Mesenchymal stem cell (in vitro differentiated cells and primary cell): ENCODE measurements around the gene GRIN2C.

ENCODE experiments used
- DNase-seq: peaks from one replicate; pipeline ENCODE4 v3.0.0-alpha.2; 2013
- H2AFZ ChIP-seq: one replicate; pipeline ENCODE4 v1.6.1; 2013; ENCODE audit warnings: low read depth, mild to moderate bottlenecking, control low read depth, inconsistent platforms, low read length, moderate library complexity
- H2AK5ac ChIP-seq: 2 replicates; pipeline ENCODE4 v1.6.1; 2013; ENCODE audit warnings: low read length, moderate library complexity, mild to moderate bottlenecking, inconsistent platforms; ENCODE audit not compliant: severe bottlenecking
- H2BK120ac ChIP-seq: one replicate; pipeline ENCODE4 v1.6.1; 2013; ENCODE audit warnings: low read depth, mild to moderate bottlenecking, inconsistent platforms, low read length, moderate library complexity
- H2BK12ac ChIP-seq, 2 experiments: one replicate each; pipeline ENCODE4 v1.6.1; 2013; ENCODE audit warnings: inconsistent platforms in 2 of 2, low read length in 2 of 2, mild to moderate bottlenecking in 2 of 2, moderate library complexity in 2 of 2, control low read depth in 1 of 2
- H2BK15ac ChIP-seq: one replicate; pipeline ENCODE4 v1.6.1; 2013; ENCODE audit warnings: mild to moderate bottlenecking, low read depth, inconsistent platforms; ENCODE audit not compliant: poor library complexity, severe bottlenecking
- H2BK5ac ChIP-seq: 2 replicates; pipeline ENCODE4 v1.6.1; 2013; ENCODE audit warnings: low read depth, mild to moderate bottlenecking, low read length, control low read depth, inconsistent platforms; ENCODE audit not compliant: poor library complexity, severe bottlenecking
- H3K14ac ChIP-seq, 2 experiments: one replicate each; pipeline ENCODE4 v1.6.1; 2013; ENCODE audit warnings: inconsistent platforms in 2 of 2, low read length in 2 of 2, control low read depth in 1 of 2, mild to moderate bottlenecking in 1 of 2, moderate library complexity in 1 of 2
- H3K18ac ChIP-seq, 2 experiments: one replicate each; pipeline ENCODE4 v1.6.1; 2013; ENCODE audit warnings: inconsistent platforms in 2 of 2, low read length in 2 of 2, control low read depth in 1 of 2, low read depth in 1 of 2, mild to moderate bottlenecking in 1 of 2
- H3K23ac ChIP-seq, 2 experiments: one replicate each; pipeline ENCODE4 v1.6.1; 2013; ENCODE audit warnings: inconsistent platforms in 2 of 2, low read length in 2 of 2, mild to moderate bottlenecking in 2 of 2, moderate library complexity in 2 of 2, control low read depth in 1 of 2
- H3K27ac ChIP-seq: 2 replicates; pipeline ENCODE4 v1.5.1; 2013; ENCODE audit warnings: mild to moderate bottlenecking, moderate library complexity, low read length, control low read depth, inconsistent platforms; ENCODE audit not compliant: poor library complexity, severe bottlenecking
- H3K27me3 ChIP-seq, 2 experiments: 2 replicates each; pipeline versions ENCODE4 v1.6.1 to v1.7.0; 2013; ENCODE audit warnings: low read length in 2 of 2, mild to moderate bottlenecking in 2 of 2, moderate library complexity in 2 of 2, control low read depth in 1 of 2, inconsistent platforms in 1 of 2; ENCODE audit not compliant: control insufficient read depth in 1 of 2, insufficient read depth in 1 of 2
- H3K36me3 ChIP-seq, 2 experiments: 2 replicates each; pipeline versions ENCODE4 v1.6.1 to v1.7.0; 2013; ENCODE audit warnings: low read length in 2 of 2, control low read depth in 1 of 2, inconsistent platforms in 1 of 2, low read depth in 1 of 2, mild to moderate bottlenecking in 1 of 2; ENCODE audit not compliant: insufficient read depth in 2 of 2, control insufficient read depth in 1 of 2
- H3K4ac ChIP-seq, 2 experiments: one replicate each; pipeline ENCODE4 v1.6.1; 2013; ENCODE audit warnings: inconsistent platforms in 2 of 2, low read length in 2 of 2, mild to moderate bottlenecking in 2 of 2, moderate library complexity in 2 of 2, control low read depth in 1 of 2, low read depth in 1 of 2
- H3K4me1 ChIP-seq: 2 replicates; pipeline ENCODE4 v1.6.1; 2013; ENCODE audit warnings: low read depth, low read length, control low read depth; ENCODE audit not compliant: control insufficient read depth, insufficient read depth
- H3K4me2 ChIP-seq: 2 replicates; pipeline ENCODE4 v1.6.1; 2013; ENCODE audit warnings: low read length, mild to moderate bottlenecking, inconsistent platforms; ENCODE audit not compliant: poor library complexity, severe bottlenecking
- H3K4me3 ChIP-seq, 2 experiments: 2 replicates each; pipeline versions ENCODE4 v1.5.1 to v1.7.0; 2013; ENCODE audit warnings: low read length in 2 of 2, mild to moderate bottlenecking in 2 of 2, control low read depth in 1 of 2, low read depth in 1 of 2; ENCODE audit not compliant: insufficient read depth in 1 of 2
- H3K79me1 ChIP-seq: replicated peaks from 2 replicates; pipeline ENCODE4 v1.6.1; 2013; ENCODE audit warnings: mild to moderate bottlenecking, control low read depth, low read length, inconsistent platforms; ENCODE audit not compliant: poor library complexity, severe bottlenecking
- H3K9ac ChIP-seq: 2 replicates; pipeline ENCODE4 v1.7.0; 2013; ENCODE audit warnings: mild to moderate bottlenecking, low read length, moderate library complexity
- H3K9me3 ChIP-seq: 2 replicates; pipeline ENCODE4 v1.7.0; 2013; ENCODE audit warnings: mild to moderate bottlenecking, low read length; ENCODE audit not compliant: control insufficient read depth
- H4K8ac ChIP-seq: one replicate; pipeline ENCODE4 v1.6.1; 2013; ENCODE audit warnings: inconsistent platforms, mild to moderate bottlenecking, low read length, moderate library complexity
- H4K91ac ChIP-seq: one replicate; pipeline ENCODE4 v1.6.1; 2013; ENCODE audit warnings: mild to moderate bottlenecking, low read length, inconsistent platforms
- WGBS: methylation state at CpG from one replicate; pipeline ENCODE4 v1.1.7; 2013; ENCODE audit warnings: mixed read lengths; 5-methylcytosine and 5-hydroxymethylcytosine counted together

The GRIN2C gene

DNA sequence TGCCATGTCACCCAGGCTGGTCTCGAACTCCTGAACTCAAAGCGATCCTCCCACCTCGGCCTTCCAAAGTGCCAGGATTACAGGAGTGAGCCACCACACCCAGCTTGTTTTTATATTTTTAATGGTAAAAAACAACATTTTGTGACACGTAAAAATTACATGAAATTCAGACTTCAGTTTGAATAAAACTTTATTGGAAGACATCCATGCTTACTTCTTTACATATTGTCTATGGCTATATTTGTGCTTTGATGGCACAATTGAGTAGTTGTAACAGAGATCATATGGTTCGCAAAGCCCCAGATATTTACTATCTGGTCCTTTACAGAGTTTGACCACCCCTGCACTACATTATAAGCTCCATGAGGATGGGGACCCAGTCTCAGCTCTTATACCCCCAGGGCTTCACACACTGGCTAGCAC is 14.9 kb upstream of the GRIN2C start:
- Histone ChIP-seq H3K27me3 (peaks cover 10 to 21% of the 10 kb centered on the region in 2 experiments), H3K14ac (no peak overlapping the region), H3K4ac (no peak overlapping the region), H2AFZ (no peak overlapping the region), H2BK15ac (no peak overlapping the region), H3K18ac (no peak overlapping the region), H3K4me2 (no peak overlapping the region), H2BK5ac (no peak overlapping the region), H3K79me1 (peaks cover 17% of the 10 kb centered on the region), H4K8ac (no peak overlapping the region), H3K36me3 (peaks cover 3 to 4% of the 10 kb centered on the region in 2 experiments), H3K4me1 (peaks cover 23% of the 10 kb centered on the region), H3K9me3 (no peaks in the 10 kb centered on the region), H2BK120ac (no peak overlapping the region), H2AK5ac (no peak overlapping the region), H3K27ac (no peak overlapping the region), H3K23ac (no peak overlapping the region), H3K4me3 (no peak overlapping the region), H2BK12ac (no peak overlapping the region), H4K91ac (no peak overlapping the region), H3K9ac (no peak overlapping the region)
- 100% methylated on average over 2 of the region's 5 CpGs for WGBS
- no peak for DNase-seq

DNA sequence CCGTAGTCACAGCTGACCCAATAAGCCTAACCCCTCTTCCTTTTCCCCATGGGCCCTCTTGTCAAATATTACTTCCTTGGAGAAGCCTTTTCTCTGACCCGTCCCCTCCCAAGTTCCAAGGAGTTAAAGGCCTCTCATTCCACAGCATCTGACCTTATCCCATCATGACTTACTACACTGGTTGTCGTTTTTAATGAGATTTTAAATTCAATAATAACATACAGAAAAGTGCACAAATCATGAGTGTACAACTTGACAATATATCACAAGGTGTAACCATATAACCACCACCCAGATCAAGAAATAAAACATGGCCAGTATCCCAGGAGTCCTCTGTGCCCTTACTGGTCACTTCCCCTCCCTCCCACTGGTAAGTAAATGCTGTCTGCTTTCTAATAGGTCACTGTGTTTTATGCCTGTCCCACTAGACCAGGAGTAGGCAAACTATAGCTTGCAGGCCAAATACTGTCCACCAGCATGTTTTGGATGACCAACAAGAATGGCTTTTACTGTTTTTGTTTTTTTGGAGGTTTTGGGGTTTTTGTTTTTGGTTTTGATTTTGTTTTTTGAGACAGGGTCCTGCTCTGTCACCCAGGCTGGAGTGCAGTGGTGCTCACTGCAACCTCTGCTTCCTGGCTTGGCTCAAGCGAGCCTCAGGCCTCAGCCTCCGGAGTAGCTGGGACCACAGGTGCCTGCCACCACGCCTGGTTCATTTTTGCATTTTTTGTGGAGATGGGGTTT is 14.4 kb upstream of the GRIN2C start:
- no peak overlapping the region for H3K18ac ChIP-seq
- no peak overlapping the region for H4K91ac ChIP-seq
- H3K9ac ChIP-seq: peak overlapping the region; percentile 98
- no peak overlapping the region for H2AK5ac ChIP-seq
- no peak overlapping the region for H3K23ac ChIP-seq
- no peak overlapping the region for H3K4ac ChIP-seq
- peaks cover 6 to 21% of the 10 kb centered on the region in 2 experiments for H3K27me3 ChIP-seq
- peak; percentile 25 for DNase-seq
- H2AFZ ChIP-seq: no peak overlapping the region
- 64% methylated on average over 5 of the region's 6 CpGs for WGBS
- no peak overlapping the region for H2BK15ac ChIP-seq
- no peak overlapping the region for H2BK12ac ChIP-seq
- H3K4me2 ChIP-seq: peak overlapping the region; percentile 79
- H3K36me3 ChIP-seq: peaks cover 4 to 7% of the 10 kb centered on the region in 2 experiments
- H4K8ac ChIP-seq: peak overlapping the region; percentile 4
- H3K14ac ChIP-seq: no peak overlapping the region
- peaks cover 23% of the 10 kb centered on the region for H3K4me1 ChIP-seq
- H2BK120ac ChIP-seq: no peak overlapping the region
- H3K27ac ChIP-seq: no peak overlapping the region
- no peak overlapping the region for H2BK5ac ChIP-seq
- peak overlapping the region in 1 of 2 experiments; percentile 91 for H3K4me3 ChIP-seq
- H3K79me1 ChIP-seq: peaks cover 17% of the 10 kb centered on the region
- H3K9me3 ChIP-seq: no peaks in the 10 kb centered on the region

DNA sequence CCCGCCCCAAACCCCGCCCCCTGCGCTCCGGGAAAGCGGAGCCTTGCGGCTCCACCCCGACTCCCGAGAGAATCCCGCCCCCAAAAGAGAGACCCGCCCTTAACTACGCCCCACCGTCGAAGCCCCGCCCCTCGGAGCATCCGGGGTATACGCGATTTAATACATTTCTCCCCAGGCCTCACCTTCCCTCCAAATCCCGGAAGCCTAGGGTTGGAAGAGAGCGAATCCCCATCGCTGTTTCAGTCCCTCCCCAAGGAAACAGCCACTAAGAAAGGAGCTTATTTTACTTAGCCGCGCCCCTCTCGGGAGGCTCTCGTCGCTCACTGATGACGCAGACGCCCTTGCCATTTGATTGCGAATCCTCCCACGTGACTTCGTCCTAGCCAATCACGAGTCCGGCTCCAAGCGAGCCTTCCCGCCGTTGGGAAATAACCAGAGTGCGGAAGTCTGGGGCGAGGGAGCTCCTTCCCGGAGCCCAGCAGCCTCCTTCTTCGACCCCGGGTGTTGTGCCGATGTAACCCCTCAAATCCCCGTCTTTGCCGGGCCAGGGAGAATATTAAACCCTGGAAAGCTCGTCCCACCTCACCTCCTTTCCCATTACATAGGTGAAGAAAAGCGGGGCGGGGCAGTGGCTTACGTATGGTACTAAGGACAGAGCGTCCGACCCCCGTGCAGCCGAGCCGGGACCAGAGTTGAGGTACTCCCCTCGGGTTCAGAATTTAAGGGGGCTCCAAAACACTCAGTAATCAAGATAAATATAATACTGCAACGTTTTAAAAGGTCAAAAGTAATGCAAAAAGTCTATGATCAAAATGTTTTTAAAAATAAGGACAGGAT is 13.6 kb upstream of the GRIN2C start:
- peak overlapping the region in 1 of 2 experiments; percentile 67 for H3K18ac ChIP-seq
- H3K79me1 ChIP-seq: peaks cover 20% of the 10 kb centered on the region
- H3K27ac ChIP-seq: peak overlapping the region; percentile 70
- no peak overlapping the region for H2AFZ ChIP-seq
- no peak overlapping the region for H3K14ac ChIP-seq
- H4K91ac ChIP-seq: no peak overlapping the region
- peak overlapping the region; percentile 98 for H3K9ac ChIP-seq
- H2BK12ac ChIP-seq: no peak overlapping the region
- H4K8ac ChIP-seq: peak overlapping the region; percentile 84
- no peak overlapping the region for H2BK120ac ChIP-seq
- no peak overlapping the region for H2BK5ac ChIP-seq
- peaks cover 27% of the 10 kb centered on the region for H3K4me1 ChIP-seq
- no peaks in the 10 kb centered on the region for H3K9me3 ChIP-seq
- H3K36me3 ChIP-seq: peaks cover 7 to 11% of the 10 kb centered on the region in 2 experiments
- H2BK15ac ChIP-seq: no peak overlapping the region
- H3K4me3 ChIP-seq: peak overlapping the region; percentile 68 to 91
- peak overlapping the region; percentile 79 for H3K4me2 ChIP-seq
- no peak overlapping the region for H3K23ac ChIP-seq
- peak; percentile 100 for DNase-seq
- WGBS: under 1% methylated on average over 46 of the region's 55 CpGs
- no peak overlapping the region for H2AK5ac ChIP-seq
- peak overlapping the region; percentile 88 to 90 for H3K4ac ChIP-seq
- H3K27me3 ChIP-seq: peaks cover 2 to 17% of the 10 kb centered on the region in 2 experiments
